Measurements from ENCODE around the gene CANX.

Gene CANX

GRCh38 chr5:179727106-179727505 is 28.3 kb downstream of the CANX start:
- TF ChIP-seq CTCF (IDR thresholded peaks at IDR 0.05; ENCODE audit: insufficient read depth, missing control alignments): no peak
- FAIRE-seq (no peak), DNase-seq (ENCODE audit: insufficient read length, low spot score) (no peak)

DNA sequence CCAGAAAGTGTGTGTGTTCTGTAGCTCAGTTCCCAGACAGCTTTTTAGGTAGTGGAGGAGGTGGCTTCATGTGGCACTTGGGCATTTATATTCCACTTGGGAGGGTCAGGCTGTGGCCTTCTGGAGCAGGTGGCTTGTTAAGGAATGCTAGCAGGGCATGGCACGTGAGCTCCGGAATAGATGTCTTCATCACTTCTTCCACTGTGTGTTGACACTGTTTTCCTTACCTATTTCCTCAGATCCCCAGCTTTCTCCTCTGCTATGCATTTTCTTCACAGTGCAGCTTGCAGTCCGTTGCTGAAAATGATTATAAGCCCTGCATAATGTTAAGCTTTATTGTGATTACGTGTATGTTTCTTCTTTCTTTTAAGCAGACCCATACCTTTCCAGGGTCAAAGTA is 30.5 kb downstream of the CANX start:
- TF ChIP-seq CTCF (IDR thresholded peaks at IDR 0.05; ENCODE audit: insufficient read depth, missing control alignments): no peak
- FAIRE-seq: no peak
- DNase-seq (ENCODE audit: insufficient read length, low spot score): no peak

DNA sequence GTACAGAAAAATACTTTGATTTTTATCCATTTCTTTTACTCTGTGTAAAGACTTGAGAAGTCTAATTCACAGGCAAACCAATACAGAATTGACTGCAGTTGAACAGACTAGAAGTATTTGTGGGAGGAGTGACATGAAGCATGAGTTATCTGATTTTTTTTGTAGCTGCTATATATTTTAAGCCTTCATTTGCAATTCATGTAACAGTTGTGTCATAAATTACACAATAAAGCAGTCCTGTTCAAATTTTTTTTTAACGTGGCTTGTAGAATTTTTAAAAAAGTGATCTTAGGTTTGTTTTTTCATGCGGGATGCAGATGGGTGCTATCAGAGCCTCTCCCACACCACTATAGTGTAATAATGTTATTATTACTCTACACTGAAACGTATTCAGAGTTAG is 31.0 kb downstream of the CANX start:
- TF ChIP-seq CTCF (IDR thresholded peaks at IDR 0.05; ENCODE audit: insufficient read depth, missing control alignments): no peak
- FAIRE-seq (no peak), DNase-seq (ENCODE audit: insufficient read length, low spot score) (no peak)

DNA sequence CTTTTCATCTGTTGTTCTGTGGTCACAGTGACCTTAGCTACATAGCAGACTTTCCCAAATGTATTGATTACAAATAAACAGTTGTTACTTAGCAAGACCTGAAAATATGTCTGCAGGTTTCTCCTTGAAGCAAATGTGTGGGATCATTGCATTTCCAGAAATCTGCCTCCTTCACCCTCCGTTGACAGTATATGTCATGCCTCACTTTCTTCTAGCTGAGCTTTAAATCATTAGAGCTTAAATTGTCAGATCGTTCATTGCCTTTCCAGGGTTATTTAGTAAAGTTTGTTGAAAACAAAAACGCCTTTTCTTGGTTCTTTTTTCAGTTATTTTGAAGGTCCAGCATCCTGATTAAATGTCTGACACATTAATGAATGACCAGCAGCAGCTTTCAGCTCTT is 31.6 kb downstream of the CANX start:
- TF ChIP-seq CTCF (IDR thresholded peaks at IDR 0.05; ENCODE audit: insufficient read depth, missing control alignments): no peak
- DNase-seq (ENCODE audit: insufficient read length, low spot score) (no peak), FAIRE-seq (no peak)

DNA sequence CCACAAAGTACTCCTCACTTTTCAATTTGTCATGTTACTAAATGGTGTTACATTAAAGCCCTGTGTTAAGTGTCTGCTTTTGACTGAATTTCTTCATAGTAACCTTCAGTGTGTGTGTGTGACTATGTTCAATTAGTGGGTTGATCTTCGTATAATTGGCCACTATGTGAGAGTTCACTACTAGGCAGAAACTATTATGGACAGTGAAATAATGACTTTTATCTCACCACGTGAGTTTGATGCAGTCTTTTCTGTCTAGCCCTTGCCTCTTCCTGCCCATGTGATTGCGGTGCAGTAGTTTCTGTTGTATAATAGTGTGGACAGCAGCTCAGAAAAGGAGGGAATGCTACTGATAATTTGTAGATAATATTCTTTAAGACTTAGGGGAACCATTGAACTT is 32.1 kb downstream of the CANX start:
- TF ChIP-seq CTCF (IDR thresholded peaks at IDR 0.05; ENCODE audit: insufficient read depth, missing control alignments): no peak
- no peak for DNase-seq (ENCODE audit: insufficient read length, low spot score)

DNA sequence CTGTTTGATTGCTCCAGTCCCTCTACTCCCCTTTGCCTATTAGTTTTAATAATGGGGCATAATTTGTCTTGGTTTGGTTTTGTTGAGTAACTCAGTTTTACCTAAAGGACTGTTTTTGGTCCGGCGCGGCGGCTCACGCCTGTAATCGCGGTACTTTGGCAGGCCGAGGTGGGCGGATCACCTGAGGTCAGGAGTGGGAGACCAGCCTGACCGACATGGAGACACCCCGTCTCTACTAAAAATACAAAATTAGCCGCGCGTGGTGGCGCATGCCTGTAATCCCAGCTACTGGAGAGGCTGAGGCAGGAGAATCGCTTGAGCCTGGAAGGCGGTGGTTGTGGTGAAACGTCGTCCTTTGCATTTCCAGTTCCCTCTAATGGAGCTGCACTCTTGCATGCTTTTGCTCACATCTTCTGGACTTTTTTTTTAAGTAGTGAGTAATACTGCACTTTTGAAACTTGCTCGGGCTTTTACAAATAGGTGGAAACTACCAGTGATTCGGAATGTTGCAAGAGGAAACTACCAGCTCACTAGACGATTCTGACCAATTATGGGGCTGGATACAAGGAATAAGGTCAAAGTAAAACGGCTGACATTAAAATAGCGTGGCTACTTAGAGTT is 33.1 kb downstream of the CANX start:
- no peak for TF ChIP-seq CTCF (IDR thresholded peaks at IDR 0.05; ENCODE audit: insufficient read depth, missing control alignments)
- DNase-seq (ENCODE audit: insufficient read length, low spot score) (no peak), FAIRE-seq (no peak)

More for the DNA sequence above, 32.1 kb downstream of the CANX start:
- FAIRE-seq: no peak

DNA sequence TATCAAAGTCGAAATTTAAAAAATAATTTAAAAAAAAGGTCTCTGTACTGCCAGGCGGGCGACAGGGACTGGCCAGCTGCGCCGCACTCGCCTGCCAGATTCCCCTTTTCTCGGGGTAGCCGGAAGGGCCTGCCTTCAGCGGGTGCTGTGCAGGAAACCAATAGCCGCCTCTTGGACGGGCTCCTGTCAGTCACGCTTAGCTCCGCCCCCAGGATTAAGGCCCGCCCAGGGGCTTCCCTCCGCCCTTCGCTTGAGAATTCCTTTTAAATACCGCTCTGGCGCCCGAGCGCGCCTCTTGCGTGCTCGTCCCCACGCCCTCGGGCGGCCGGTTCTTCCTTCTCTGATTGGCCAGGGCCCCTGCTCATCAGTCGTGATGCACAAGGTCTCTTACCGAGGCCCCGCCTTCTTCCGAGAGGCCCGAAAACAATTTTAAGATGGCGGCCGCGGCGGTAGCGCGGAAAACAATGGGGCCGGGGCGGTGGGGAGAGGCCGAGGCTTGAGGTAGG is 33.7 kb downstream of the CANX start, which contains the start of gene MAML1:
TSS of gene MAML1 (plus strand) at position 411 of the 506 bp plus-strand sequence. CDS start 291 bp downstream, outside the sequence.
- DNase-seq (ENCODE audit: insufficient read length, low spot score) (peak; percentile 55), FAIRE-seq (no peak)
- TF ChIP-seq CTCF (IDR thresholded peaks at IDR 0.05; ENCODE audit: insufficient read depth, missing control alignments): no peak

All from D721Med (cell line).